AG09309 (cell line): ENCODE results near the gene PRM1.

Experiments used
- DNase-seq: peaks from one replicate; pipeline ENCODE4 v3.0.0-alpha.2; 2010; ENCODE audit warnings: low read depth
- H3K4me3 ChIP-seq: 2 replicates; pipeline ENCODE4 v1.5.1; 2011; ENCODE audit warnings: mild to moderate bottlenecking, low read depth, low read length, moderate library complexity; ENCODE audit not compliant: control insufficient read depth
- CTCF ChIP-seq: IDR thresholded peaks from 2 replicates; pipeline ENCODE4 v1.5.1; 2011; ENCODE audit warnings: mild to moderate bottlenecking, low read depth, low read length, inconsistent platforms; ENCODE audit not compliant: insufficient read depth, control insufficient read depth; ENCODE audit errors: missing control alignments

Gene PRM1

GRCh38 chr16:11308493-11309283 lies 27.6 kb upstream of the PRM1 start:
- no peak for TF ChIP-seq CTCF
- H3K4me3 ChIP-seq: no peak overlapping the region
- DNase-seq: no peak

- no peak for TF ChIP-seq CTCF
- H3K4me3 ChIP-seq: no peak overlapping the region
- DNase-seq: no peak
Measured at GRCh38 chr16:11307639-11308492, 26.7 kb upstream of the PRM1 start.

GRCh38 chr16:11306997-11307638 lies 26.0 kb upstream of the PRM1 start:
- H3K4me3 ChIP-seq: no peak overlapping the region
- no peak for DNase-seq
- no peak for TF ChIP-seq CTCF

DNA sequence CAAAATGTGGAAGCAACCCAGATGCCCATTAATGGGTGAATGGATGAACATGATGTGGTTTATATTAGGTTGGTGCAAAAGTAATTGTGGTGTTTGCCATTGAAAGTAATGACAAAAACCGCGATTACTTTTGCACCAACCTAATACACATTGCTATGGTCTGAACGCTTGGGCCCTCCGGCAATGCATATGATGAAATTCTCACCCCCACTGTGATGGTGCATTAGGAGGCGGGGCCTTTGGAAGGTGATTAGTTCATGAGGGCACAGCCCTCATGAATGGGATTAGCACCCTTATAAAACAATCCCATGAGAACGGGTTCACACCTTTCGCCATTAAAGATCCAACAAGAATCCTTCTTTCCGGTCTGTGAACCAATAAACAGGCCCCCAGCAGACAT lies 25.3 kb upstream of the PRM1 start:
- TF ChIP-seq CTCF: no peak
- DNase-seq: no peak
- H3K4me3 ChIP-seq: no peak overlapping the region

DNA sequence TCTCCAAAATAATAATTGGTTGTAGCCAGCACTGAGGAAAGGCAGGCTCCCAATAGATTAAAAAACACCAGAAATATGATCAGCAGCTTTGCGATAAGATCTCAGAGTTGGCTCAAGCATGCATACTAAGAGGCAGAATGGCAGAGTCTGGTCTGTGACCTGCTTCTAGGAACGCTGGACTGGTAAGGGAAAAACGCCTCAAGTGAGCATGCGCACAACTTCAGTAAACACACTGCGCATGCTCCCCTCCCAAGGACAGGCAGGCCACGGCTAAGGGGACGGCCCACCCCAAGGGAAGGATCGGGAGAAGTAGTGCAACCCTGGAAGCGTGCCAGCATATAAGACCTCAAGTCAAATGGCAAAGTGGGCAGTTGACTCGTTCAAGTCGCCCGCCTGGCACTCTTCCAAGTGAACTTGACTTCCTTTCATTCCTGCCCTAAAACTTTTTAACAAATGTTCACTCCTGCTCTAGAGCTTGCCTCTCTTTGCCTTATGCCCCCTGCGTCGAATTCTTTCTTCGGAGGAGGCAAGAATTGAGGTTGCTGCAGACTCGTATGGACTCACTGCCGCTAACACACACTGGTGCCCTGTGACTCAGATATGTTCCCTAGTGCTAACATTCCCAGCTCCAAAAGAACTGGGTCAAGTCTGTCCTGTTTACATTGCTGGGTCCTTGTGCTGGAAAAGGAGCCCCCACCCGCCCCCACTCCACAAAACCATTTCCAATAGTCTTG lies 22.4 kb upstream of the PRM1 start:
- no peak overlapping the region for H3K4me3 ChIP-seq
- TF ChIP-seq CTCF: no peak
- no peak for DNase-seq

GRCh38 chr16:11302977-11303376 lies 21.8 kb upstream of the PRM1 start:
- no peak for TF ChIP-seq CTCF
- no peak overlapping the region for H3K4me3 ChIP-seq
- no peak for DNase-seq
